Umbilical cord (tissue), 2 donors: ENCODE data around the gene MYH10. TPM values are rescaled to one million over a fixed set of nuclear protein-coding genes. Genes with fewer than 3 reads are reported as not detected.
"Not testable (repeated sequence)": the region's sequence is repeated elsewhere in the genome, so short reads cannot be mapped to it uniquely, and the experiment has no call there.

ENCODE experiments used
- DNase-seq: peaks from one replicate; pipeline ENCODE4 v3.0.0-alpha.2; 2015; ENCODE audit warnings: low spot score
- total RNA-seq: library from RNA; depleted of rRNA; stranded (reverse); fragments of >200 nt; gene quantifications from one replicate; pipeline ENCODE4 v1.2.3, GENCODE V29; 2014; ENCODE audit warnings: low replicate concordance; ENCODE audit not compliant: insufficient read depth

MYH10 gene
- total RNA-seq = 201 TPM

GRCh38 chr17:8630227-8630801 lies at the start of gene MYH10:
Gene MYH10, minus strand, starts transcription at chr17:8630725. Its CDS starts 7,479 bp downstream, at chr17:8623246.
- DNase-seq = no peak

GRCh38 chr17:8679126-8679525 lies 48.6 kb upstream of the MYH10 start:
- DNase-seq = no peak

- DNase-seq = no peak
Measured at GRCh38 chr17:8675306-8675705, 44.8 kb upstream of the MYH10 start.

GRCh38 chr17:8674344-8675305 lies 44.1 kb upstream of the MYH10 start:
- DNase-seq = peak; percentile 70

GRCh38 chr17:8673612-8674011 lies 43.1 kb upstream of the MYH10 start:
- DNase-seq = peak; percentile 85

- no peak for DNase-seq
Measured at GRCh38 chr17:8672326-8672725, 41.8 kb upstream of the MYH10 start.

GRCh38 chr17:8670421-8670820 lies 39.9 kb upstream of the MYH10 start:
- DNase-seq = peak; percentile 57

GRCh38 chr17:8668176-8668740 lies 37.7 kb upstream of the MYH10 start:
- no peak for DNase-seq

- DNase-seq = no peak
Measured at GRCh38 chr17:8667421-8667820, 36.9 kb upstream of the MYH10 start.

- no peak for DNase-seq
Measured at GRCh38 chr17:8665684-8666083, 35.2 kb upstream of the MYH10 start.

GRCh38 chr17:8664456-8665126 lies 34.1 kb upstream of the MYH10 start:
- no peak for DNase-seq

- no peak for DNase-seq
Measured at GRCh38 chr17:8662973-8663372, 32.4 kb upstream of the MYH10 start.

GRCh38 chr17:8662076-8662831 lies 31.7 kb upstream of the MYH10 start:
- no peak for DNase-seq

GRCh38 chr17:8660709-8661108 lies 30.2 kb upstream of the MYH10 start:
- DNase-seq = not testable (repeated sequence)

- DNase-seq = no peak
Measured at GRCh38 chr17:8659758-8660410, 29.4 kb upstream of the MYH10 start.

- no peak for DNase-seq
Measured at GRCh38 chr17:8658810-8659209, 28.3 kb upstream of the MYH10 start.

GRCh38 chr17:8656693-8657092 lies 26.2 kb upstream of the MYH10 start:
- no peak for DNase-seq

GRCh38 chr17:8654822-8655221 lies 24.3 kb upstream of the MYH10 start:
- no peak for DNase-seq

GRCh38 chr17:8651013-8651412 lies 20.5 kb upstream of the MYH10 start:
- no peak for DNase-seq

GRCh38 chr17:8650119-8650499 lies 19.6 kb upstream of the MYH10 start:
- DNase-seq = no peak
